Cardiac muscle cell (in vitro differentiated cells and primary cell): Measurements from ENCODE around the gene RALGAPA1. TPM values are rescaled to one million over a fixed set of nuclear protein-coding genes. Genes with fewer than 3 reads are reported as not detected.
"Not testable (repeated sequence)": the region's sequence is repeated elsewhere in the genome, so short reads cannot be mapped to it uniquely, and the experiment has no call there.

Source experiments
- DNase-seq, 2 donors: peaks; one replicate each; pipeline versions ENCODE4 v3.0.0 to v3.0.0-alpha.2; 2010 to 2017; ENCODE audit warnings: low read depth in 1 of 2, low spot score in 1 of 2
- H3K27ac ChIP-seq: fragments of 200-600 bp; sonication (generic); 2 replicates; pipeline ENCODE4 v1.5.1; 2016
- H3K27me3 ChIP-seq: fragments of 200-600 bp; sonication (generic); 2 replicates; pipeline ENCODE4 v1.6.0; 2016; ENCODE audit warnings: control low read depth
- H3K36me3 ChIP-seq: fragments of 200-600 bp; sonication (generic); 2 replicates; pipeline ENCODE4 v1.5.1; 2016; ENCODE audit warnings: control low read depth
- H3K4me1 ChIP-seq: fragments of 200-600 bp; sonication (generic); 2 replicates; pipeline ENCODE4 v1.8.1; 2017; ENCODE audit warnings: low read depth, mild to moderate bottlenecking, mixed run types
- H3K4me3 ChIP-seq: fragments of 200-600 bp; sonication (generic); 2 replicates; pipeline ENCODE4 v1.5.1; 2016; ENCODE audit warnings: mild to moderate bottlenecking
- H3K9me3 ChIP-seq: fragments of 200-600 bp; sonication (generic); 2 replicates; pipeline ENCODE4 v1.5.1; 2017; ENCODE audit warnings: low read depth, mild to moderate bottlenecking, control low read depth
- polyA plus RNA-seq: library from polyadenylated mRNA; unstranded; fragments of >200 nt; fragmentation: Nextera tagmentation; extraction: Ambion mirVana; gene quantifications from 2 replicates; pipeline ENCODE4 v1.2.1, GENCODE V29; 2016
- total RNA-seq: library from RNA; depleted of rRNA; stranded (reverse); fragments of >200 nt; gene quantifications from 2 replicates; pipeline ENCODE4 v1.2.3, GENCODE V29; 2016
- TF ChIP-seq, protein P1 (sequence below): IDR thresholded peaks from 2 replicates; pipeline ENCODE4 v1.5.1; 2012; ENCODE audit warnings: low read depth, mild to moderate bottlenecking, low read length

Gene RALGAPA1
- total and polyA plus RNA-seq, 2 experiments from 2014 or later: 28.1 to 31.5 TPM

- H3K9me3 ChIP-seq: no peaks in the 10 kb centered on the region
These were observed 171.8 kb downstream of the RALGAPA1 start for GRCh38 chr14:35637269-35637668.

DNA sequence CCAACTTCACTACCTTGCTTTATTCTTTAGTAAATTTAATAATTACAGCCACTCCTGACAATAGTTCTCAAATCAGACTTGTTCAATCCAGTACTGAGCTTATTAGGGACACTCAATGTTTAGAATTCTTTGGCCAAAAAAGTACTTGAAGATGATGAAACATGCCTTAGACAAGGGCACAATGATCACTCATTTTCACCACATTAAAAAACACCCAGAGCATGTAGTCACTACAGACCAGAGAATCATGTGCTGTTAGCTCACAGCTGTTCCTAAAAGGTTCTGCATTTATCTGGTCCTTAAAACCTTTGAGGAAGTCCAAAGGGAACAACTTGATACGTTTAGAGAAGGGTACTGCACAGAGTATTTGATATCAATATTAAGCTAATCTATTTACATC, 176.4 kb downstream of the RALGAPA1 start:
- TF ChIP-seq, protein P1, sequence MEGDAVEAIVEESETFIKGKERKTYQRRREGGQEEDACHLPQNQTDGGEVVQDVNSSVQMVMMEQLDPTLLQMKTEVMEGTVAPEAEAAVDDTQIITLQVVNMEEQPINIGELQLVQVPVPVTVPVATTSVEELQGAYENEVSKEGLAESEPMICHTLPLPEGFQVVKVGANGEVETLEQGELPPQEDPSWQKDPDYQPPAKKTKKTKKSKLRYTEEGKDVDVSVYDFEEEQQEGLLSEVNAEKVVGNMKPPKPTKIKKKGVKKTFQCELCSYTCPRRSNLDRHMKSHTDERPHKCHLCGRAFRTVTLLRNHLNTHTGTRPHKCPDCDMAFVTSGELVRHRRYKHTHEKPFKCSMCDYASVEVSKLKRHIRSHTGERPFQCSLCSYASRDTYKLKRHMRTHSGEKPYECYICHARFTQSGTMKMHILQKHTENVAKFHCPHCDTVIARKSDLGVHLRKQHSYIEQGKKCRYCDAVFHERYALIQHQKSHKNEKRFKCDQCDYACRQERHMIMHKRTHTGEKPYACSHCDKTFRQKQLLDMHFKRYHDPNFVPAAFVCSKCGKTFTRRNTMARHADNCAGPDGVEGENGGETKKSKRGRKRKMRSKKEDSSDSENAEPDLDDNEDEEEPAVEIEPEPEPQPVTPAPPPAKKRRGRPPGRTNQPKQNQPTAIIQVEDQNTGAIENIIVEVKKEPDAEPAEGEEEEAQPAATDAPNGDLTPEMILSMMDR: no peak
- Histone ChIP-seq H3K4me1 (no peaks in the 10 kb centered on the region), H3K27me3 (no peaks in the 10 kb centered on the region), H3K9me3 (no peaks in the 10 kb centered on the region), H3K36me3 (peaks cover 8% of the 10 kb centered on the region), H3K27ac (no peak overlapping the region), H3K4me3 (no peak overlapping the region)
- DNase-seq: peak in 1 of 2 donors; percentile 21

More at GRCh38 chr14:35637269-35637668, 171.8 kb downstream of the RALGAPA1 start:
- Histone ChIP-seq H3K4me1 (no peaks in the 10 kb centered on the region), H3K36me3 (peaks cover 8% of the 10 kb centered on the region), H3K27me3 (no peaks in the 10 kb centered on the region), H3K27ac (no peak overlapping the region), H3K4me3 (no peak overlapping the region)
- no peak for DNase-seq
- TF ChIP-seq, protein P1: no peak

DNA sequence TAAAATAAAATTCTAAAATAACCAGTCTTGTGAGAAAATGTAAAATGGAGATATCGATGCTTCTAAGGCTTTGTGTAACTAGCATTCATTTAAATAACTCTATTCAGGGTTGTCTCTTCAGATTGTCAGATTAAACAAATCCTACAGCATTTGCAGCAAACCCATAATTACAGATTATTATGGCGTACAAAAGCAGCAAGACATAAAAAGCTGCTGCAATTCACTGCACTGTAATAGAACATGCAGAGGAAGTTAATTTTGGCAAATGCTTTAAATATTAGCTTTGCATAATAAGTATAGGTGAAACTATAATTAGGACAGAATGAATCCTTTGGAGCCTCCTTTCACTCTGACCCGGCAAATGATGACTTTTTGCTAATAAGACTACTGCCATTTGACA, 176.8 kb downstream of the RALGAPA1 start:
- Histone ChIP-seq H3K4me1 (no peaks in the 10 kb centered on the region), H3K4me3 (no peak overlapping the region), H3K36me3 (peaks cover 8% of the 10 kb centered on the region), H3K27ac (no peak overlapping the region), H3K9me3 (no peaks in the 10 kb centered on the region), H3K27me3 (no peaks in the 10 kb centered on the region)
- DNase-seq: no peak
- TF ChIP-seq, protein P1: no peak

DNA sequence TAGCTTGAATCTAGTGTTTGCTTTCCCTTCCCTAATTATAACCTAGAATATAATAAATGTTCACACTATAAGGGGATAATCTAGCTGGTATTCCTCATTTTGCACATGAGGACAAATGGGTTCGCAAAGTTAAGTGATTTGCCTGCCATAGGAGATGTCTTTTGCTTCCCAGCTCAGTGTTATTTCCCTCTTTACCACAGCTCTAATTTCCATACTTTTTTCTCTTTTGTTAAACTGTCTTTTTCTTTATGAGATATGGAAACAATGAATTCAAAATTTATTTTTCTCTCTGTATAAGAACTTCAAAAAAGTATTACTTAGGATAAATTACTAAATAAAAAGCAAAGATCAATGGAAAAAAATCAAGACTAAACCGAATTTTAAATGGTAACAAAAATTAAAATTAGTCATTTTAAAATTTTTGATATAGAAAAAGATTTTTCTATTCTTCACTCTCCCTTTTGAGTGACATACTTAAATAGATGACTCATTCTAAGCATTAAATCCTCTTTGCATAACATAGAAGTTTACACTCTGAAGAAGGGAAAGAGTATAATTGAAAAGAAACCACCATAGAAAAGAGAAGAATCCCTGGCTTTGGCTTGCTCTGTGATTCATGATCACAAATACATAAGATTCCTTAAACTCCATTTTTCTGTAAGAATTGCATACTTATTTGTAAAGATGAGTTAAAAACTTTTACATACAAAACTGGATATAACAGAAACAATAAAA, 177.9 kb downstream of the RALGAPA1 start:
- no peak for DNase-seq
- no peaks in the 10 kb centered on the region for H3K27me3 ChIP-seq
- H3K4me3 ChIP-seq: no peak overlapping the region
- TF ChIP-seq, protein P1: no peak
- H3K4me1 ChIP-seq: no peaks in the 10 kb centered on the region
- H3K9me3 ChIP-seq: no peaks in the 10 kb centered on the region
- H3K27ac ChIP-seq: no peak overlapping the region
- peaks cover 10% of the 10 kb centered on the region for H3K36me3 ChIP-seq

GRCh38 chr14:35628989-35629388, 180.1 kb downstream of the RALGAPA1 start:
- Histone ChIP-seq H3K4me3 (no peak overlapping the region), H3K27me3 (no peaks in the 10 kb centered on the region), H3K27ac (no peak overlapping the region), H3K9me3 (no peaks in the 10 kb centered on the region), H3K36me3 (peaks cover 3% of the 10 kb centered on the region), H3K4me1 (no peaks in the 10 kb centered on the region)
- DNase-seq: peak in 1 of 2 donors; percentile 1
- TF ChIP-seq, protein P1: no peak

GRCh38 chr14:35626947-35627346, 182.1 kb downstream of the RALGAPA1 start:
- H3K36me3 ChIP-seq, H3K27me3 ChIP-seq, H3K27ac ChIP-seq, H3K4me3 ChIP-seq, DNase-seq, H3K4me1 ChIP-seq, H3K9me3 ChIP-seq: not testable (repeated sequence)

- H3K36me3 ChIP-seq, H3K27ac ChIP-seq, H3K27me3 ChIP-seq, H3K4me3 ChIP-seq, H3K4me1 ChIP-seq, H3K9me3 ChIP-seq, DNase-seq: not testable (repeated sequence)
These were observed 187.1 kb downstream of the RALGAPA1 start for GRCh38 chr14:35621996-35622395.

DNA sequence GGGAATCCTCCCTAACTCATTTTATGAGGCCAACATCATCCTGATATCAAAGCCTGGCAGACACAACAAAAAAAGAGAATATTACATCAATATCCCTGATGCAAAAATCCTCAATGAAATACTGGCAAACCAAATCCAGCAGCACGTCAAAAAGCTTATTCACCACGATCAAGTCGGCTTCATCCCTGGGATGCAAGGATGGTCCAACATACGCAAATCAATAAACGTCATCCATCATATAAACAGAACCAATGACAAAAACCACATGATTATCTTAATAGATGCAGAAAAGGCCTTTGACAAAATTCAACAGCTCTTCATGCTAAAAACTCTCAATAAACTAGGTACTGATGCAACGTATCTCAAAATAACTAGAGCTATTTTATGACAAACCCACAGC, 189.1 kb downstream of the RALGAPA1 start:
- not testable (repeated sequence) for DNase-seq, H3K27me3 ChIP-seq, H3K4me3 ChIP-seq, H3K4me1 ChIP-seq, H3K9me3 ChIP-seq, H3K27ac ChIP-seq, H3K36me3 ChIP-seq

- not testable (repeated sequence) for H3K9me3 ChIP-seq, H3K4me3 ChIP-seq, DNase-seq, H3K4me1 ChIP-seq, H3K36me3 ChIP-seq, H3K27me3 ChIP-seq, H3K27ac ChIP-seq
These were observed 189.6 kb downstream of the RALGAPA1 start for GRCh38 chr14:35619461-35619860.
